T-helper 17 cell (primary cell): ENCODE results near the gene GRID1. TPM values are rescaled to one million over a fixed set of nuclear protein-coding genes. Genes with fewer than 3 reads are reported as not detected.
A peak's percentile ranks its signal among the peaks of the same experiment; 100 is the strongest.

ENCODE experiments used
- ATAC-seq: fragments of 150-1000 bp; cut with Tn5 transposase; 2 replicates; pipeline ENCODE4 v1.10.0; 2021; ENCODE audit warnings: mild to moderate bottlenecking, moderate library complexity
- DNase-seq, 3 donors: peaks; one replicate each; pipeline versions ENCODE4 v3.0.0 to v3.0.0-alpha.2; 2020 to 2021
- H3K9me3 ChIP-seq: one replicate; pipeline ENCODE4 v1.7.0; 2013; ENCODE audit warnings: low read length, mild to moderate bottlenecking; ENCODE audit not compliant: control insufficient read depth, poor library complexity, severe bottlenecking
- H3K27ac Mint-ChIP-seq: one replicate; pipeline ENCODE4 v1.8.0; 2022; ENCODE audit warnings: mild to moderate bottlenecking, moderate library complexity, mixed read lengths
- H3K27me3 Mint-ChIP-seq: one replicate; pipeline ENCODE4 v1.8.0; 2022; ENCODE audit warnings: mixed read lengths
- H3K36me3 Mint-ChIP-seq: one replicate; pipeline ENCODE4 v1.8.0; 2022; ENCODE audit warnings: low read depth, mixed read lengths
- H3K4me1 Mint-ChIP-seq: one replicate; pipeline ENCODE4 v1.8.0; 2022; ENCODE audit warnings: mild to moderate bottlenecking, mixed read lengths
- H3K4me3 Mint-ChIP-seq: one replicate; pipeline ENCODE4 v1.8.0; 2022; ENCODE audit warnings: mild to moderate bottlenecking, moderate library complexity, mixed read lengths
- total RNA-seq, 4 donors: library from RNA in 2 of 4; stranded (reverse) in 2 of 4; gene quantifications; one replicate each; pipeline ENCODE4 v1.2.3 and lab custom pipeline; 2022 to 2026

GRID1 gene
- total RNA-seq, 2 donors from 2014 or later = not detected

GRCh38 chr10:86066696-86067095 lies 299.9 kb downstream of the GRID1 start:
- Mint-ChIP-seq H3K4me3 (no peak overlapping the region), H3K27ac (no peak overlapping the region), H3K36me3 (no peaks in the 10 kb centered on the region), H3K27me3 (peaks cover 33% of the 10 kb centered on the region), H3K4me1 (no peaks in the 10 kb centered on the region)
- no peaks in the 10 kb centered on the region for H3K9me3 ChIP-seq
- DNase-seq = no peak
- no peak for ATAC-seq

GRCh38 chr10:86065711-86066251 lies 300.8 kb downstream of the GRID1 start:
- ATAC-seq (no peak), DNase-seq (no peak)
- H3K9me3 ChIP-seq = no peaks in the 10 kb centered on the region
- Mint-ChIP-seq H3K27me3 (peaks cover 39% of the 10 kb centered on the region), H3K4me1 (no peaks in the 10 kb centered on the region), H3K36me3 (no peaks in the 10 kb centered on the region), H3K27ac (no peak overlapping the region), H3K4me3 (no peak overlapping the region)

- H3K9me3 ChIP-seq = no peaks in the 10 kb centered on the region
- Mint-ChIP-seq H3K4me3 (peak overlapping the region; percentile 16), H3K36me3 (no peaks in the 10 kb centered on the region), H3K4me1 (no peaks in the 10 kb centered on the region), H3K27me3 (peaks cover 37% of the 10 kb centered on the region), H3K27ac (no peak overlapping the region)
- ATAC-seq (no peak), DNase-seq (no peak)
These were observed 301.5 kb downstream of the GRID1 start for GRCh38 chr10:86064931-86065662.

DNA sequence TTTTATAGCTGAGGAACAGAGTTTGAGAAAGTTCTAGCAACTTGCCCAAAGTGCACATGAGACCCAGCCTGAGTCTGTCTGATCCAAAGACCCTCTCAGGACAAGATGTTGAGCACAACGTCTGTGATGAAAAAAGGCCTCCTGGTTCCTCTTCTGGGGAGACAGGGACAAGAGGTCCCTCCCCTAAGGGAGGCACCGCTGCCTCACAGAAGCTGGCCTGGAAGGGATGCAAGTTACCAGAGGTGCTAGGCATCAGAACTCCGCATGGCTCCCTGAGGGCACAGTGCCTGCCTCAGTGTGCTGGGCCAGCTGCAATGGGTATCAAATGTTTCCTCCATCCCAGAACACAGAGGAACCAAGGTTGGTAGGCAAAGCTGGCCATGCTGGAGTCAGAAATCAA lies 302.4 kb downstream of the GRID1 start:
- H3K27ac Mint-ChIP-seq = no peak overlapping the region
- H3K9me3 ChIP-seq = no peaks in the 10 kb centered on the region
- DNase-seq (no peak), ATAC-seq (no peak)
- peaks cover 37% of the 10 kb centered on the region for H3K27me3 Mint-ChIP-seq
- H3K36me3 Mint-ChIP-seq = no peaks in the 10 kb centered on the region
- no peak overlapping the region for H3K4me3 Mint-ChIP-seq
- H3K4me1 Mint-ChIP-seq = no peaks in the 10 kb centered on the region

DNA sequence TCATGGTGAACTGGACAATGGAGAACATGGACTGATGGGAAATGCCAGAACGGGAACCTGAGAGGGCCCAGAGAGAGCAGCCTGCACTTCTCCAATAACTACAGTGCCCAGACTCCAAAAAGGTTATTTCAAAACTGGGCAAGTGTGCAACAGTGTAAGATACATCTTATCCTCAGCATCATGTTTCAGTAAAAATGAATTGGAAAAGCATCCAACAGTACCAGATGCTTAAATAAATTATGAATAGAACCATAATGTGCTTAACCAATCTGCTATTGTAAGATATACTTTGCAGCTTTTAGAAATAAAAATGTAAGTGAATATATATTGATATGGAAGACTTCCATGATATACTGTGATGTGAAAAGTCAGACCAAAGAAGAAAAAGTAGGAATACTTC lies 303.3 kb downstream of the GRID1 start:
- H3K4me3 Mint-ChIP-seq = no peak overlapping the region
- ATAC-seq (no peak), DNase-seq (no peak)
- H3K36me3 Mint-ChIP-seq = no peaks in the 10 kb centered on the region
- no peaks in the 10 kb centered on the region for H3K9me3 ChIP-seq
- no peaks in the 10 kb centered on the region for H3K4me1 Mint-ChIP-seq
- no peak overlapping the region for H3K27ac Mint-ChIP-seq
- peaks cover 44% of the 10 kb centered on the region for H3K27me3 Mint-ChIP-seq

- H3K4me1 Mint-ChIP-seq = no peaks in the 10 kb centered on the region
- H3K4me3 Mint-ChIP-seq = no peak overlapping the region
- ATAC-seq (no peak), DNase-seq (no peak)
- no peaks in the 10 kb centered on the region for H3K36me3 Mint-ChIP-seq
- no peaks in the 10 kb centered on the region for H3K9me3 ChIP-seq
- no peak overlapping the region for H3K27ac Mint-ChIP-seq
- H3K27me3 Mint-ChIP-seq = peaks cover 40% of the 10 kb centered on the region
These were observed 303.9 kb downstream of the GRID1 start for GRCh38 chr10:86062647-86063145.

DNA sequence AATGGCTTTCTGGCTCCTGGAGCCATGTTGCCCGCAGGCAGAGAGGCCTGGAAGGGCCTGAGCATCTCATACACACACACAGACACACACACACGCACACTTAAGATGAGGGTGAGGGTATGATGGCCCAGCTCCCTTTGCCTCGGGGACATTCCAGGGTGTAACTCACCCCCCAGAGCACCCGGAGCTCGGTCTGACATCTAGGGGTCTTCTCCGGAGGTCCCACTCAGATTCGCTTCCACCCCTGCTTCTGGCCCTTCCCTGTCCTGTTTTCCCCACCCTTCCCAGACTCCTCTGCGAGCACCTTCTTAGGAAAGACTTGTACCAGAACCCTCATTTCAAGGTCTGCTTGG lies 304.4 kb downstream of the GRID1 start:
- H3K36me3 Mint-ChIP-seq = no peaks in the 10 kb centered on the region
- no peak overlapping the region for H3K4me3 Mint-ChIP-seq

DNA sequence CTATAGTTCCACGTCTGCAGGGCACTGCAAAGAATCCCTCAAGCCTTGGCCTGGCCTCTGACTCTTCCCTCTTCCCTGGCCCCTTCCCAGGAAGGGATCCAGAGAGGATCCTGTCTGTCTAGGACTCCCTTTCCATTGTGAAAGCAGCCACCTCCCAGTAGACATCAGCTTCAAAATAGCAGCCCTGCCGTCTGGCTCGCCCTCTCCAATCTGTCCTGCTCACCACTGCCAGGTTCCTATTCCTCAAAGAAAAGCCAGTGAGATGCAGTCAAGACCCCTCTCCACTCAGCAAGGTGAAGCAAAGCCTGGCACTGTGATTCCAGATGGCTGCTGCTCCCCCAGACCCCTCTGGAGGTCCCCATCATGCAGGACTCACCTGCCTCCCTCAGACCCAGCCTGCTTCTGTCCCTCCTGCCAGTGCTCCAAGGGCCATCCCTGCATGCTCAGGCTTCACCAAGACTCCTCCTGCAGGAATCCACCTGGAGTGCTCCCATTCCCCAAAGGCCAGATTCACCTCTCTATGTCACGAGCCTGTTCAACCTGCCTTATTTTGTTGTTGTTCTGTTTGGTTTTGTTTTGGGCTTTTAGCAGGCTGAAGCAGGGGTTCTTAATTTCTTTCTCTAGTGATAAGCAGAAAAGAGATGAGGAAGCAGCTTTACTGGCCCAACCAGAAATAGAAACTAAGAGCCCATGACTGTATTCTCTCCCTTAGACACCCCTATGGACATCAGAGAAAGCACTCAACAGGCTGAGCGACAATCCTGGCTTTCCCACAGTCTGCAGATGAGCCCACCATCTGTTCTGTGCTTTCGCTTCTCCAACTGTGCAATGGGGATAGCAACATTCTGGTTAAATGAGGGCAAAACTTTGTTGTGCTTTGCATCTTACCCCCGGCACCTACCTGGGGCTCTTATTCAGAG lies 305.1 kb downstream of the GRID1 start:
- Mint-ChIP-seq H3K36me3 (no peaks in the 10 kb centered on the region), H3K4me3 (no peak overlapping the region), H3K4me1 (no peaks in the 10 kb centered on the region), H3K27me3 (peaks cover 44% of the 10 kb centered on the region), H3K27ac (no peak overlapping the region)
- H3K9me3 ChIP-seq = no peaks in the 10 kb centered on the region
- no peak for ATAC-seq
- no peak for DNase-seq

More for the DNA sequence above, 304.4 kb downstream of the GRID1 start:
- H3K9me3 ChIP-seq = no peaks in the 10 kb centered on the region
- Mint-ChIP-seq H3K27me3 (peaks cover 40% of the 10 kb centered on the region), H3K4me1 (no peaks in the 10 kb centered on the region), H3K27ac (no peak overlapping the region)
- no peak for ATAC-seq
- no peak for DNase-seq

GRCh38 chr10:86060386-86061277 lies 306.0 kb downstream of the GRID1 start:
- Mint-ChIP-seq H3K27me3 (peaks cover 40% of the 10 kb centered on the region), H3K36me3 (no peaks in the 10 kb centered on the region), H3K4me1 (no peaks in the 10 kb centered on the region), H3K4me3 (no peak overlapping the region), H3K27ac (no peak overlapping the region)
- ATAC-seq = no peak
- no peaks in the 10 kb centered on the region for H3K9me3 ChIP-seq
- DNase-seq = no peak

- DNase-seq (no peak), ATAC-seq (no peak)
- Mint-ChIP-seq H3K27ac (no peak overlapping the region), H3K4me1 (no peaks in the 10 kb centered on the region), H3K4me3 (no peak overlapping the region), H3K36me3 (no peaks in the 10 kb centered on the region), H3K27me3 (peaks cover 40% of the 10 kb centered on the region)
- no peaks in the 10 kb centered on the region for H3K9me3 ChIP-seq
These were observed 306.7 kb downstream of the GRID1 start for GRCh38 chr10:86059892-86060291.

GRCh38 chr10:86058964-86059363 lies 307.6 kb downstream of the GRID1 start:
- no peaks in the 10 kb centered on the region for H3K9me3 ChIP-seq
- Mint-ChIP-seq H3K4me1 (no peaks in the 10 kb centered on the region), H3K4me3 (no peak overlapping the region), H3K27me3 (peaks cover 35% of the 10 kb centered on the region), H3K36me3 (no peaks in the 10 kb centered on the region), H3K27ac (no peak overlapping the region)
- no peak for DNase-seq
- ATAC-seq = no peak

GRCh38 chr10:86057708-86058107 lies 308.9 kb downstream of the GRID1 start:
- Mint-ChIP-seq H3K4me3 (no peak overlapping the region), H3K4me1 (no peaks in the 10 kb centered on the region), H3K36me3 (no peaks in the 10 kb centered on the region), H3K27me3 (peaks cover 35% of the 10 kb centered on the region), H3K27ac (no peak overlapping the region)
- DNase-seq = no peak
- ATAC-seq = no peak
- H3K9me3 ChIP-seq = no peaks in the 10 kb centered on the region
